ENCODE data around the gene CADM2. TPM values are rescaled to one million over a fixed set of nuclear protein-coding genes. Genes with fewer than 3 reads are reported as not detected.

Gene CADM2
- total RNA-seq, 1 donor from 2014 or later, result 4.4 TPM

GRCh38 chr3:85591451-85591850 is 632.7 kb downstream of the CADM2 start:
- Mint-ChIP-seq H3K9me3 (ENCODE audit: low read depth) (no peaks in the 10 kb centered on the region), H3K4me3 (ENCODE audit: low read depth) (no peak overlapping the region), H3K4me1 (ENCODE audit: low read depth) (peaks cover 4% of the 10 kb centered on the region), H3K27me3 (no peaks in the 10 kb centered on the region), H3K27ac (no peak overlapping the region), H3K36me3 (ENCODE audit: insufficient read depth) (no peaks in the 10 kb centered on the region)
- no peak for DNase-seq (ENCODE audit: low spot score, unreplicated experiment)
- no peak for TF ChIP-seq CTCF (IDR thresholded peaks at IDR 0.05; ENCODE audit: unreplicated experiment)

GRCh38 chr3:85592256-85592655 is 633.5 kb downstream of the CADM2 start:
- Mint-ChIP-seq H3K36me3 (ENCODE audit: insufficient read depth) (no peaks in the 10 kb centered on the region), H3K27me3 (no peaks in the 10 kb centered on the region), H3K4me1 (ENCODE audit: low read depth) (peaks cover 4% of the 10 kb centered on the region), H3K9me3 (ENCODE audit: low read depth) (no peaks in the 10 kb centered on the region), H3K4me3 (ENCODE audit: low read depth) (no peak overlapping the region), H3K27ac (no peak overlapping the region)
- DNase-seq (ENCODE audit: low spot score, unreplicated experiment), result no peak
- TF ChIP-seq CTCF (IDR thresholded peaks at IDR 0.05; ENCODE audit: unreplicated experiment), result no peak

GRCh38 chr3:85594676-85595075 is 635.9 kb downstream of the CADM2 start:
- H3K9me3 Mint-ChIP-seq (ENCODE audit: low read depth), result no peaks in the 10 kb centered on the region
- H3K27me3 Mint-ChIP-seq, result no peaks in the 10 kb centered on the region
- no peak for TF ChIP-seq CTCF (IDR thresholded peaks at IDR 0.05; ENCODE audit: unreplicated experiment)
- no peak overlapping the region for H3K4me3 Mint-ChIP-seq (ENCODE audit: low read depth)
- H3K4me1 Mint-ChIP-seq (ENCODE audit: low read depth), result peaks cover 4% of the 10 kb centered on the region
- no peaks in the 10 kb centered on the region for H3K36me3 Mint-ChIP-seq (ENCODE audit: insufficient read depth)
- no peak for DNase-seq (ENCODE audit: low spot score, unreplicated experiment)
- no peak overlapping the region for H3K27ac Mint-ChIP-seq

- no peaks in the 10 kb centered on the region for H3K27me3 Mint-ChIP-seq
- no peak for DNase-seq (ENCODE audit: low spot score, unreplicated experiment)
- H3K27ac Mint-ChIP-seq, result peak overlapping the region; percentile 94
- no peak overlapping the region for H3K4me3 Mint-ChIP-seq (ENCODE audit: low read depth)
- H3K36me3 Mint-ChIP-seq (ENCODE audit: insufficient read depth), result no peaks in the 10 kb centered on the region
- H3K9me3 Mint-ChIP-seq (ENCODE audit: low read depth), result no peaks in the 10 kb centered on the region
- peaks cover 29% of the 10 kb centered on the region for H3K4me1 Mint-ChIP-seq (ENCODE audit: low read depth)
- TF ChIP-seq CTCF (IDR thresholded peaks at IDR 0.05; ENCODE audit: unreplicated experiment), result no peak
Measured at GRCh38 chr3:85603378-85603777, 644.6 kb downstream of the CADM2 start.

GRCh38 chr3:85604641-85605040 is 645.9 kb downstream of the CADM2 start:
- DNase-seq (ENCODE audit: low spot score, unreplicated experiment), result no peak
- Mint-ChIP-seq H3K4me3 (ENCODE audit: low read depth) (no peak overlapping the region), H3K27me3 (no peaks in the 10 kb centered on the region), H3K4me1 (ENCODE audit: low read depth) (peaks cover 29% of the 10 kb centered on the region), H3K36me3 (ENCODE audit: insufficient read depth) (no peaks in the 10 kb centered on the region), H3K27ac (peak overlapping the region; percentile 63), H3K9me3 (ENCODE audit: low read depth) (no peaks in the 10 kb centered on the region)
- TF ChIP-seq CTCF (IDR thresholded peaks at IDR 0.05; ENCODE audit: unreplicated experiment), result no peak
